Activated CD8-positive, alpha-beta memory T cell treated with anti-CD3 and anti-CD28 coated beads, Interleukin-2, amount 50 U/mL, for 24 hours (primary cell): ENCODE data around the gene P3H1.

Source experiments
- DNase-seq: peaks from one replicate; pipeline ENCODE4 v3.0.0-alpha.2; 2020; ENCODE audit errors: extremely low read depth

Gene P3H1

GRCh38 chr1:42744148-42744413 lies 22.7 kb downstream of the P3H1 start:
- DNase-seq, result no peak

- no peak for DNase-seq
Observed at GRCh38 chr1:42743317-42744147, 23.3 kb downstream of the P3H1 start.

GRCh38 chr1:42742617-42743316 lies 24.1 kb downstream of the P3H1 start:
- no peak for DNase-seq

- no peak for DNase-seq
Observed at GRCh38 chr1:42742141-42742540, 24.7 kb downstream of the P3H1 start.

GRCh38 chr1:42741706-42742105 lies 25.1 kb downstream of the P3H1 start:
- no peak for DNase-seq

GRCh38 chr1:42740851-42741580 lies 25.8 kb downstream of the P3H1 start:
- DNase-seq, result no peak

- DNase-seq, result no peak
Observed at GRCh38 chr1:42739753-42740700, 26.8 kb downstream of the P3H1 start, which contains the start of gene CLDN19. CLDN19 (minus strand) TSS chr1:42740236; CDS start chr1:42740063, 173 bp downstream.

- DNase-seq, result no peak
Observed at GRCh38 chr1:42738678-42739226, 28.1 kb downstream of the P3H1 start.

GRCh38 chr1:42737986-42738677 lies 28.7 kb downstream of the P3H1 start:
- no peak for DNase-seq

GRCh38 chr1:42737257-42737656 lies 29.6 kb downstream of the P3H1 start:
- no peak for DNase-seq

GRCh38 chr1:42736571-42737200 lies 30.1 kb downstream of the P3H1 start:
- no peak for DNase-seq

- no peak for DNase-seq
Observed at GRCh38 chr1:42736152-42736551, 30.7 kb downstream of the P3H1 start.

GRCh38 chr1:42735477-42736105 lies 31.2 kb downstream of the P3H1 start:
- DNase-seq, result no peak

- DNase-seq, result no peak
Observed at GRCh38 chr1:42735056-42735455, 31.8 kb downstream of the P3H1 start.

- DNase-seq, result no peak
Observed at GRCh38 chr1:42734201-42735035, 32.4 kb downstream of the P3H1 start.

- no peak for DNase-seq
Observed at GRCh38 chr1:42733415-42734200, 33.2 kb downstream of the P3H1 start.

GRCh38 chr1:42732126-42732680 lies 34.6 kb downstream of the P3H1 start:
- DNase-seq, result no peak

GRCh38 chr1:42731585-42731984 lies 35.2 kb downstream of the P3H1 start:
- no peak for DNase-seq
